ENCODE results near the gene TAL2. TPM values are rescaled to one million over a fixed set of nuclear protein-coding genes. Genes with fewer than 3 reads are reported as not detected.
A peak's percentile ranks its signal among the peaks of the same experiment; 100 is the strongest.

TAL2 gene
- total and polyA plus RNA-seq, 9 of the 15 experiments (the other 6 are each of a cell fraction or from before 2014, with no cell fraction given): 0.21 to 3.7 (median 1.1) TPM; not detected in 1

- TF ChIP-seq SRSF7 (optimal IDR thresholded peaks at IDR 0.05; ENCODE audit: low read depth, low read length) (no peak), ZNF75A (CRISPR knock-in tag; IDR thresholded peaks at IDR 0.05) (no peak), ZBED1 (IDR thresholded peaks at IDR 0.05) (no peak), NUFIP1 (IDR thresholded peaks at IDR 0.05; ENCODE audit: partially characterized antibody) (no peak), ZNF695 (CRISPR knock-in tag; IDR thresholded peaks at IDR 0.05) (no peak), RB1 (IDR thresholded peaks at IDR 0.05; ENCODE audit: low read depth) (no peak), MCM3 (IDR thresholded peaks at IDR 0.05) (no peak), USF1 (CRISPR knock-in tag; IDR thresholded peaks at IDR 0.05) (no peak), SMARCA4 (IDR thresholded peaks at IDR 0.05) (peak; percentile 100), ARID1B (IDR thresholded peaks at IDR 0.05) (peak; percentile 100), RNF219 (CRISPR knock-in tag; IDR thresholded peaks at IDR 0.05) (no peak), FOXP4 (CRISPR knock-in tag; IDR thresholded peaks at IDR 0.05; ENCODE audit: borderline replicate concordance) (no peak), SIRT6 (IDR thresholded peaks at IDR 0.05; ENCODE audit: low read depth, low read length) (no peak), FUS (optimal IDR thresholded peaks at IDR 0.05; ENCODE audit: low read depth, low read length) (no peak), ZNF644 (tag; IDR thresholded peaks at IDR 0.05; ENCODE audit: low read depth) (no peak), ZNF197 (CRISPR knock-in tag; IDR thresholded peaks at IDR 0.05; ENCODE audit: low read depth) (no peak), ZC3H11A (IDR thresholded peaks at IDR 0.05; ENCODE audit: low read depth, low read length) (no peak), RBM14 (IDR thresholded peaks at IDR 0.05; ENCODE audit: borderline replicate concordance, insufficient read depth, low read depth, low read length) (no peak), DMBX1 (CRISPR knock-in tag; IDR thresholded peaks at IDR 0.05; ENCODE audit: borderline replicate concordance) (peak; percentile 82), NCOA1 (IDR thresholded peaks at IDR 0.05; ENCODE audit: low read depth) (peak; percentile 89), HIVEP1 (CRISPR knock-in tag; IDR thresholded peaks at IDR 0.05) (no peak), THRB (CRISPR knock-in tag; conservative IDR thresholded peaks at IDR 0.05) (no peak)
- TF ChIP-seq, protein P1, sequence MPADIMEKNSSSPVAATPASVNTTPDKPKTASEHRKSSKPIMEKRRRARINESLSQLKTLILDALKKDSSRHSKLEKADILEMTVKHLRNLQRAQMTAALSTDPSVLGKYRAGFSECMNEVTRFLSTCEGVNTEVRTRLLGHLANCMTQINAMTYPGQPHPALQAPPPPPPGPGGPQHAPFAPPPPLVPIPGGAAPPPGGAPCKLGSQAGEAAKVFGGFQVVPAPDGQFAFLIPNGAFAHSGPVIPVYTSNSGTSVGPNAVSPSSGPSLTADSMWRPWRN (IDR thresholded peaks at IDR 0.05; ENCODE audit: low read depth): peak; percentile 93
Measured at GRCh38 chr9:105647595-105648349, 14.5 kb upstream of the TAL2 start (continued).

Data from K562 (cell line).